GM12891 (cell line): ENCODE results near the gene MPND.

Experiments
- POLR2A ChIP-seq: IDR thresholded peaks from 2 replicates; pipeline ENCODE4 v1.6.1; 2011; ENCODE audit warnings: low read depth, low read length, control low read depth
- POLR2AphosphoS5 ChIP-seq: IDR thresholded peaks from 2 replicates; pipeline ENCODE4 v1.6.1; 2011; ENCODE audit warnings: low read depth, low read length, control low read depth
- POU2F2 ChIP-seq: IDR thresholded peaks from 2 replicates; pipeline ENCODE4 v1.6.1; 2011; ENCODE audit warnings: low read depth, mild to moderate bottlenecking, control low read depth, low read length, moderate library complexity
- SPI1 ChIP-seq: IDR thresholded peaks from 2 replicates; pipeline ENCODE4 v1.6.1; 2011; ENCODE audit warnings: low read depth, low read length, control low read depth
- TAF1 ChIP-seq: IDR thresholded peaks from 2 replicates; pipeline ENCODE4 v1.6.1; 2011; ENCODE audit warnings: low read depth, low read length, control low read depth

DNA sequence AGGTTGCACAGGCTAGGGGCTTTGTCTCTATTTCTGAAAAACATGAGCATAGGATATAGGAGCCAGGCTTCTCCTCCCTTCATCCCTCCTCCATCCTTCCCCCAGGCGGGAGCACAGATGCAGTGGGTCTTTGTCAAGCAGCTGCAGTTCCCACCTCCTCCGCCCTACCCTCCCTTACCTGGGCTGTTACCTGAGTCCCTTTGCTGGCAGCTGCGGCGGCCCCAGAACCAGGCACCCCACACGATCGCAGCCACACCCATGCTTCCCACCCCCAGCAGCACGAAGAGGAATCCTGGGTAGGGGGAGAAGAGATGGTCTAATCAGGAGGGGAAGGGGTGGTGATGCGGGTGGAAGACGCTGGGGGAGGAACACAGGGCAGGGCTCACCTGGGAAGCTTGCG, 49.0 kb upstream of the MPND start:
- no peak for TF ChIP-seq POLR2A
- no peak for TF ChIP-seq POLR2AphosphoS5
- no peak for TF ChIP-seq TAF1
- TF ChIP-seq SPI1: no peak
- TF ChIP-seq POU2F2: no peak
